ENCODE results near the gene KLHL2.
A peak's percentile ranks its signal among the peaks of the same experiment; 100 is the strongest.
"Not testable (repeated sequence)": the region's sequence is repeated elsewhere in the genome, so short reads cannot be mapped to it uniquely, and the experiment has no call there.

The KLHL2 gene

GRCh38 chr4:165203541-165204461 lies 3.6 kb upstream of the KLHL2 start:
- DNase-seq = no peak

- no peak for DNase-seq
Observed at GRCh38 chr4:165204462-165204830, 2.9 kb upstream of the KLHL2 start.

- DNase-seq = no peak
Observed at GRCh38 chr4:165207016-165207430, 338 bp upstream of the KLHL2 start.

DNA sequence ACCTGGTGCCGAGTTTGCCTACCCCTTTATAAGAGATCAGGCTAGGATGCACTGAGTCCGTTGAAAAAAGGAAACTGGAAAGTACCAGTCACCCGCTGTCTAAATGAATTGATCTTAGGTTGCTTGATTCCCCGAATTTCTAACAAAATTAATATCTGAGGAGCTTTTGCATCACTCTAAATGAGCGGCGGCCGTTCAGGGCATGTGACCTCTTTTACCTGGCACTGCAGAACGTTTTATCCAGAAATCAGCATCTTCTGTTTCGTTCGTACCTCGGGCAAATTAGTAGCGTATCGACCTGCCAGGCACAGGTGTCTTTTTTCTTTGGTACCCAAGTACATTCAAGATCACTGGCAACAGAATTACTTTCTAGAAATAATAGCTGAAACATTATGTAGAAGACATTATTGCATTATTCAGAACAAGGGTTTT lies 876 bp downstream of the KLHL2 start:
- peak; percentile 23 for DNase-seq

DNA sequence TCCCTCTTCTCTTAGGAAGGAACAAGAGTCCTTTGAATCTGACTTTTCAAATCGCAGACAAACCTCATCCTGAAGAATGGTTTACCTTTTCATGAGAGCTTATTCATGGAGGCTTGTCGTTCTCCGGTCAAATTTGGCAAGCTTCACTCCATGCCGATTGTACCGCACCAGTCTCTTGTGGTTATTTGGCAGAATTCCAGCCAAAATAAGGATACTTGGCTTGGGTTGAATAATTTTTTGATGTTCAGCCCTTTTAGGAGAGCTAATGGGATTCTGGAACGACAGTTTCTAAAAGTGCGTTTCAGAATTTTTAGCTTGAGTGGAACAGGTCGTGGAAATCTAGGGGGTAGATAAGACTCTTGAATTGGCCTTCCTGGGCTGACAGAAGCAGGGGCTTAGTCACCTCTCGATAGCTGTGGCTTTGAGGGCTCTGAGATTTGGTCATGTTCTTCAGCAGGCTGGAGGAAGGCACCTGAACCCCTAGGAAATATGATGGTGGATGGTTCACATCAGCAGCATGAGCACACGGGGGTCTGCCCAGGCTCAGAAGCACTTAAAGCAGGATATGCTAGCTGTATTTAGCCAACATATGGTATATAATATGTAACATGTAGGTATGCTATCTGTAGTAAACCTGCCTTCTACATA lies 1.5 kb downstream of the KLHL2 start:
- DNase-seq = peak; percentile 33

GRCh38 chr4:165209796-165210195 lies 2.4 kb downstream of the KLHL2 start:
- no peak for DNase-seq

DNA sequence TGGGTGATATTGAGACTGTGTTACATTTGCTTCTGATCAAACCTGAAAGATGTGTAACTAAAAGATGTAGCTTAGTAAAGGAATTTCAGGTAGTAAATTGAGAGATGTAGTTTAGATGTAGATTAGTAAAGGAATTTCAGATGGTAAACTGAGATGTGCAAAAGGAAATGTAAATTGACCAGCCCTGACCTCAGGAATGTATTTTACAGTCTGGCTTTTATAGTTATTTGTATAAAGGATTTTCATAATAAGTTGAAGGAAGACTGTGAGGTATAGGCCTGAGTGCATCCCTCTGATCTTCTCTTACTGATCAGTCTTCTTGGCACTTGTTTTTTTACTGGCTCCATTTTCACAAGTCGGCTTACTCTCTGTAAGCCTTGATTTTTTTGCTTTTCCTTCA lies 3.2 kb downstream of the KLHL2 start:
- DNase-seq = no peak

GRCh38 chr4:165212647-165213046 lies 5.3 kb downstream of the KLHL2 start:
- DNase-seq = not testable (repeated sequence)

DNA sequence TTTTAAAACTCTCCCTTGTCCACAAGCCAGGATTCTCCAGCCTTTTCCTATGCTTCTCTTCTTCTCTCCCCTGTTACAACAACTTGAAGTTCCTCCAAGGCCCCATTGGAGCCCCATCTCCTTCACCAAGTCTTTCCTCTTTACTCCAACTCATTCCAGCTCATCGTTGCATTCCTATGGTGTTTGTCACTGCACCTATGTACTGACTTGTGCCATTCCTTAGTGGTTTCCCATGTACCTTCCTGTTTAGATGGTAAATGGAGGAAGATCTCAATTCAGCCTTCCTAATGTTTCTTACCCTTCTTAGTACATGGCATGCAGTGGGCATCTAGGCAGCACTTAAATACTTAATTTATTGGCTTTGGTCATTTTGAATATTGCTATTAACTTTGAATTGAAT lies 6.0 kb downstream of the KLHL2 start:
- not testable (repeated sequence) for DNase-seq

DNA sequence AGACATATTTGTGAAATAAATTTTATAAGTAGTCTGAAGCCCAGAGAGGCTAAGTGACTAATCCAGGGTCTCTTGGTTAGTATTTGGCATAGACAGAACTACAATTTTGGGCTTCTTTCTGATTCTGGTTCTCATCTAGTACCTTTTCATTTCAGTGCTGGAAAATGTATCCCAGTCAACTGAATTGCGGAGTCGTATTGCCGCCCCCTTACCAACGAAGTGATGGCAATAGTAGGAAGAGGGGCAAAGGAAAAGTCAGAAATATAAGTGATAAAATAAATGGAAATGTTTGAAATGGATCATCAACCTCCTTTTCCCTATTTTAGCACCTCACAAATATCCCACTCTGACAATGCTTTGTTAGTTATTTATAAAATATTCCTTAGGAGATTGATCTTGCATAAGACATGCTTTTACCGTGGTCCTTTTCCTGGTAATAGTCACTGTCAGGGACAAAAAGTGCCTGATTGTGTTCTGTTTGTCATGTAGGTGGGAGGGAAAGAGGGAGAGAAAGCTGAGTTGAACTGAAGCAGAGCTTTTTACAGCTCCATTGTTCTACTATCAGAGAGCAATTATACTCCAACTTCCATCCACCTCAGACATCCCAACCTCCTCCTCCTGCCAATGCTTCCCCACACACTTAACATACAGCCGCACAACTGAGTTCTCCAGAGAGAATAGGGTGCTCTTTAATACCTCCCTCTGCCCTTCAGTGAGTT lies 6.8 kb downstream of the KLHL2 start:
- not testable (repeated sequence) for DNase-seq

DNA sequence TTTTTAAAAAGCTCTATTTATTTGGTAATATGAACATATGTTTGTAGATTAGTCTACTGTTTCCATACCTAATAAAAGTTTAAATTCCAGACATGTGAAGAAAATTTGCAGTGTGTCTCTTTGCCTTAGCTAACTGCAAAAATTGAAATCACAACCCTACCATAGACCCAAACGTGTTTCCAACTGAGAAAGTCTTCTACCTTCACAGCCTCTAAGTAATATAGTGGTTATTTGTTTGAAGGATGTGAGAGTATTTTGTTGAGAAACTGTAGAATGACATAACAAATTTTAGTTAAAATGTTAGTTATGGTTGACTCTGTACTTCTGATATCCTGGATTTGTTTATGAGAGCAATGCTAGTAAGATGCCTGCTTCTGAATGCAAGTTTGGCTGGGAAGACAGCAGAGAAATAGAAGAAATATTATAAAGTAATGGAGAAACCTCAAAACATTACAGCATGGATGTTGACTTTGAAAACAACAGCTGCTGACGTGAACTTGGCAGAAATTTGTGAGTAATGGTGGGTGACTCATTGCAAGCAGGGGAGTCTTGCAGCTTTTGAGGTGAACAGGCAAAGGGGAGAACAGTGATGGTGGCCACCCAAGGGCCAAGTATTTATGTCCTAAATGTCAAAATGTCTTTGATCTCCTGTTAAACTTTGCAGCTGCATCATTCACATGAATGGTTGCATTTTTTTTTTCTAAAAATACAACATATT lies 7.8 kb downstream of the KLHL2 start:
- DNase-seq = peak; percentile 63

DNA sequence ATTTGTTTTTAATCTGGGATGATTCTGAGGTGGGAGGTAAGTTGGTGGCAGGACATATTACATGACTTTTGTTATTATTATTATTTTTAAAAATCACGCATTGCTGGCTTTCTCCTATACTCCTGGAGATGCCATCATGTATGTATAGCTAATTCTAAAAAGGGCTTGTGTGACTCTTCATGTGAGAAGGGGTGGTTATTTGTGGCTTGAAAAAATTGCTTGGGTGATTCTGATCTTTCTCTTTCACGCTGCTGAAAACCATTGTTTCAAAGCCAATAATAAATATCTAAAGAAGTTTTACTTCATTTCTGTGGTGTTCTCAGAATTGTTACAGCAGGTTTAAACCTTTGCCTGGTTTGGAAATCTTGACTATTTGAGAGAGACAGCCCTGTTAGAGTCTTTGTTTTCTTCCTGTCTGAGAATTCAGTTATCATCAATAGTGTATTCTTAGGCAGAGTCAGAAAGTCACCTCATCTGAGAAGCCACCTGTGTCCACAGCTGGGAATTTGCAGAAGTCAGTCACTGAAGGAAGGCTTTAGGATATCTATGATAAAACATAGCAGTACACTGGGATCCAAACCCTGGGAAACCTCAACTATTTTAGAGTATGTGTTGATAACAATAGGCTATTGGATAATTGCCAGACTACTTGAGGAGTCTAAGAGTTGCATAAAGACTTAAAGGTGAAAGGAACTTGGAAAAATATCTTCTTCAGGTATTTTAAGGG lies 8.6 kb downstream of the KLHL2 start:
- not testable (repeated sequence) for DNase-seq

DNA sequence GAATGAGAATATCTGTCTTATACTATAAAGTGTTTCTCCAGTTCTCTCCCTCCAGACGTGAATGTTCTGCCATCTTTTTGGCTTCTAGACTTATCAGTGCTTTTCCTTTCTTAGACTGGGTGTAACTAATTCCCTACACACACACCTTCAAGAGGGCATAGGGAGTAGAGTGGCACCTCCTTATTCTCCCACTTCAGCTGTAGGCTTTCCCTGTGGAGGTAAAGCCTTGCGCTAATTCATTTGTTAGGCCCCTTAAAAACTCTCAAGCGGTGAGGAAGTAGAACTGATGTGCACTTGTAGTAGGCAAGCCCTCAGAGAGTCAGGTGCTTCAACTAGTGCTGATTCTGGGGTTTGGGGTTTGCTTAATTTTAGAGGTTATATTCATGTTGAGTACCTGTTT lies 10.0 kb downstream of the KLHL2 start:
- no peak for DNase-seq

GRCh38 chr4:165221306-165221705 lies 13.9 kb downstream of the KLHL2 start:
- not testable (repeated sequence) for DNase-seq

GRCh38 chr4:165221993-165222650 lies 14.8 kb downstream of the KLHL2 start:
- not testable (repeated sequence) for DNase-seq

DNA sequence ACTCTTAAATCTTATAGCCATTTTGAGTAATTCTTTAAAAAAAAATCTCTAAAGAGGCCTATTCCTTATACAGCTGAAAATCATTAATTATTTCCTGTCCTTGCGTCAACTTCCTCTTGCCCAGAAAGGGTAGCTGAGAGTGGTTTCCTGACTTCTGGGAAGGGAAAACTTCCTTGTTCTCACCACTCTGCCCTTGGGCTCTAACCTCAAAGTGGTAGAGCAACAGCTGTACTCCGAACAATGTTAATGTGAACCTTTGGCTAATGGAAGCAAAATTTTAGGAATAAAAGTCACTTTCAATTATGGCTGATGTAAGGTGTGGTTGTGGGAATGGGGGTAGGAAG lies 15.3 kb downstream of the KLHL2 start:
- DNase-seq = peak; percentile 23

DNA sequence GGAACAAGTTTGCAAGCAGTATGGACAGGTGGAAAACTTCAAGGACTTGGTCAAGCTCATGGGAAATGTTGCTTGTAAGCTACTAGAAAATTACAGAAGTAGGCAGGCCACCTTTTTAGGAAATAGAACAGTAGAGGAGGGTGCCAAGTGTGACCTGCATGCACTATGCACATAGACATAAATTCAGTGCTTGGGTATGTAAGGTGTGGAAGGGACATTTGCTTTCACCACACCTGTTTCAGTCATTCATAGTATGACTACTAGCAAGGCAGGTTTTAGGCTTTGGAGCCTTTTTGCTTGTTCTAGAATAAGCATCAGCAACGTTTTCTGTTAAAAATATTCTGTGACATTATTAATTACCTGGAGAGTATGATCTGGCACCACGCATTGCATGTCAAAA lies 20.0 kb downstream of the KLHL2 start:
- not testable (repeated sequence) for DNase-seq

DNA sequence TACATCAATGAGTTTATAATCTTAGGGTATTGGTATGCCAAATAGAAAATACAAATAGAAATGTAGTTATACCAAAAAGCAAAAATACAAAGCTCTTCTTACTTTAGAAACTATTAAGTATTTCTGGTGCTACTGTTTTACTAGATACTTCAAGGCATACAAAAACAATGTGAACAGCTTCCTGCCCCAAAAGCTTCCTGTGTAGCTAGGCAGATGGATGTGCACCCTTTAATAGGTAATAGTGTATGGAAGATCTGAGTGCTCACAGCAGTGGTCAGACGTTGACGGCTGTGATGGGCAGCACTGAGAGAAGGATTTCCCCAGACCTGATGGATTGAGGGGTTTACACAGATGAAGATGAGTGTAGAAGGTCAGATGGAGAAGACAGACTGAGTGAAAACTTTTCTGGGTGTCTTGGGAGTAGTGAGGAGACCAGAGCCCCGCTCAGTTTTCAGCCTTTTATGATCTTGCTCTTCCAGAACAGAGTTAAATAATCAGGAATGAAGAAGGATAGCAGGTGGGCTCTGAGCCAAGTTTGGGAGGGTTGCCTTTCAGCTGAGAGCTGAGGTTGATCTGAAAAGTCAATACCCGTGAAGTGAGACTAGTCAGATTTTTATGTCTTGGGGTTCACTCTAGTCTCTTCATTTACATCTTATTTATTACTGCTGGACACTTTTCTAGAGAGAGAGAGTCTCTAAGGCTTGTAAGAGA lies 22.3 kb downstream of the KLHL2 start:
- DNase-seq = not testable (repeated sequence)

- not testable (repeated sequence) for DNase-seq
Observed at GRCh38 chr4:165232623-165233433, 25.5 kb downstream of the KLHL2 start.

GRCh38 chr4:165234766-165235165 lies 27.4 kb downstream of the KLHL2 start:
- DNase-seq = no peak

Measured in CD4-positive, alpha-beta T cell treated with Interleukin-4 for 4 hours (primary cell).